GM10248 (cell line): ENCODE results near the gene SDCCAG8.

Experiments used
- CTCF ChIA-PET: fragments of 300-600 bp; sonication (Branson Sonifier 250); formaldehyde crosslinking; extraction: SDS; loops from one replicate; lab custom pipeline; 2021; ENCODE audit warnings: antibody characterized with exemption; lab: Yijun Ruan, JAX
- POLR2A ChIA-PET: fragments of 350-650 bp; sonication (Branson Sonifier 250); formaldehyde crosslinking; extraction: SDS; loops from one replicate; lab custom pipeline; 2020; ENCODE audit warnings: antibody characterized with exemption; lab: Yijun Ruan, JAX
- DNase-seq: peaks from one replicate; pipeline ENCODE4 v3.0.0; 2012; ENCODE audit errors: extremely low spot score
- TF ChIP-seq, protein P1 (sequence below): IDR thresholded peaks from 2 replicates; pipeline ENCODE4 v1.5.1; 2012; ENCODE audit warnings: mild to moderate bottlenecking, low read depth; ENCODE audit errors: extremely low read depth, missing control alignments, control extremely low read depth

SDCCAG8 gene

DNA sequence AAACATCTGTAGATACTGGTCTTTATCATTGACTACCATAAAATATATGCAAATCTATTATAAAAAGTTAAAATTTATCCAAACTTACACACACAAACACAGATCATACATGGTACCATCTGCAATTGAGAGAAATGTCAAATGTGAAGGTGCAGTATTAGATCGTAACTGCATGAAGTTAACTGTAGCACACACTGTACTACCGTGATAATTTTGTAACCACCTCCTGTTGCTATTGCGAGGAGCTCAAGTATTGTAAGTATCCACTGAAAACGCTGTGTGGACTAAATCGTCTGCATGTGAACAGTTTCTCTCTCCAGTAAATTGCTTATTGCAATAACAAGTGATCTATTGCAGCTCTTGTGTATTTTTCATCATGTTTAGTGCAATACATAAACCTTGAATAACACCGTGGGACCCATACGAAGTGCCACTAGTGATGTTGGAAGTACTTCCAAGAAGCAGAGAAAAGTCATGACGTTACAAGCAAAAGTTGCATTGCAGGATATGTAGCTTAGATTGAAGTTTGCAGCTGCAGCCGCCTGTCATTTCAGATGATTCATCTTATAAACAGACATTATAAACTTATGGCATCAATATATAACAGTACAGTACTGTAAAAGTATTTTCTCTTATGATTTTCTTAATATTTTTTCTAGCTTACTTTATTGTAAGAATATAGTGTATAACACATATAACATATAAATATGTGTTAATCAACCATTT is 172.9 kb downstream of the SDCCAG8 start:
- DNase-seq: no peak
- ChIA-PET CTCF (interaction anchor here (1.0 kb wide), 1 partner anchor 19 kb away, joined by 3 read pairs; no protein-coding TSS in a partner anchor), POLR2A (no interaction called here)
- TF ChIP-seq, protein P1, sequence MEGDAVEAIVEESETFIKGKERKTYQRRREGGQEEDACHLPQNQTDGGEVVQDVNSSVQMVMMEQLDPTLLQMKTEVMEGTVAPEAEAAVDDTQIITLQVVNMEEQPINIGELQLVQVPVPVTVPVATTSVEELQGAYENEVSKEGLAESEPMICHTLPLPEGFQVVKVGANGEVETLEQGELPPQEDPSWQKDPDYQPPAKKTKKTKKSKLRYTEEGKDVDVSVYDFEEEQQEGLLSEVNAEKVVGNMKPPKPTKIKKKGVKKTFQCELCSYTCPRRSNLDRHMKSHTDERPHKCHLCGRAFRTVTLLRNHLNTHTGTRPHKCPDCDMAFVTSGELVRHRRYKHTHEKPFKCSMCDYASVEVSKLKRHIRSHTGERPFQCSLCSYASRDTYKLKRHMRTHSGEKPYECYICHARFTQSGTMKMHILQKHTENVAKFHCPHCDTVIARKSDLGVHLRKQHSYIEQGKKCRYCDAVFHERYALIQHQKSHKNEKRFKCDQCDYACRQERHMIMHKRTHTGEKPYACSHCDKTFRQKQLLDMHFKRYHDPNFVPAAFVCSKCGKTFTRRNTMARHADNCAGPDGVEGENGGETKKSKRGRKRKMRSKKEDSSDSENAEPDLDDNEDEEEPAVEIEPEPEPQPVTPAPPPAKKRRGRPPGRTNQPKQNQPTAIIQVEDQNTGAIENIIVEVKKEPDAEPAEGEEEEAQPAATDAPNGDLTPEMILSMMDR: no peak

DNA sequence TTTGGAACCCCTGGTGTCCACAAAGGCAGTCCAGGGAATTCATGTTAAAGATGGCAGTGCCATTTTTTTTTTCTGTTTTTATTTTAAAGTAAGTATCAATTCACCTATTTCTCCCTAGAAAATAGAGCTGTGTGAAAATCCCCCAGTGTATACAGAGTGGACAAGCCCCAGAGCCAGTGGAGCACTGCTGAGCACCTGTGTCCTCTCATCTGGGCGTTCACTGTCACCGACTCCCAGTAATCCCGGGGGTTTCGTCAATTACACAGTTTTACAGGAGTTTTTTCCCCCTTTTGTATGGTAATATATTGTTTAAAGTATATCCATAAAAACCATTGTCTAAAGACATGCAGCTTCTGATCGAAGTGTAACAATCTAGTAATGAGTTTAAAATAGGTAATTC is 175.8 kb downstream of the SDCCAG8 start:
- TF ChIP-seq, protein P1: no peak
- DNase-seq: no peak
- POLR2A ChIA-PET: no interaction called here
- CTCF ChIA-PET: interaction anchor here (2.6 kb wide), 1 partner anchor 10 kb away, joined by 6 read pairs; no protein-coding TSS in a partner anchor

DNA sequence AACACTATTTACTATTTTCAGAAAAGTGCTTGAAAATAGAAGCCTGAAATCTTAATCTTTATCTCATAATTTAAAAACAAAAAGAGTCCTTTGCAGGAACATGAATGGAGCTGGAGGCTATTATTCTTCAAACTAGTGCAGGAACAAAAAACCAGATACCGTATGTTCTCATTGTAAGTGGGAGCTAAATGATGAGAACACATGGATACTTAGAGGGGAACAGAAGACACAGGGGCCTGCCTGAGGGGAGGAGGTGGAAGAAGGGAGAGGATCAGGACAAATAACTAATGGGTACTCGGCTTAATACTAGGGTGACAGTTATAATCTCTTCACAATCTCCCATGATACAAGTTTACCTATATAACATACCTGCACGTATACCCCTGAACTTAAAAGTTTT is 176.3 kb downstream of the SDCCAG8 start:
- TF ChIP-seq, protein P1: no peak
- DNase-seq: no peak
- ChIA-PET CTCF (interaction anchor here (1.1 to 2.6 kb wide), 2 partner anchors 10 to 16 kb away, joined by 3 to 6 read pairs; no protein-coding TSS in a partner anchor), POLR2A (no interaction called here)

DNA sequence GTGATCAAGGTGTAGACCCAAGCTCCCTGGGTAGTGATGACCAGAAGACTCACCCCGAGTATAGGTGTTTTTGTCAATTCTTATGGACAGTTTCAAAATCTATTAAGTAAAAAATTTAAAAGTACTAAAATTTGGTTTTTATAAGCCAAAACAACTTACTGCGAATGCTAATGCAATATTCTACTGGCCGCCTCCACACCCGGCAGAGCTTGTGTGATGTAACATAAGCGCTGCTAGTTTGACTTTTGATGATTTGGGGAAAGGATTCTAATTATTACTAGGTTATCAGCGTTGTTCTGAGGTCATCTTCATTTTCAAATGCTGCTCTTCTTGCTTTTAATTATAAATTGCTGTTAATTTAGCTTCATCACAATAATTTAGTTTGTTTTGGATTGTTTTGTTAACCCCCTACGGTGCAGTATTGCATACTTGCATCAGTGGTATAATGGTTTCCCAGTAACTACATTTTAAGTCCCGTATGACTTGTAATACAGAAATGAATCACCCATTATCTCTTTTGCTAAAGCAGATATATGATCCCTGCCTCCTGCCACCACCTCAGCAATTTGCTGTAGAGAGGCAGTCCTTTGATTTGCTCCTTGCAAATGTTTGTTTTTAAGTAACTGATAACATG is 178.0 kb downstream of the SDCCAG8 start:
- CTCF ChIA-PET: no interaction called here
- DNase-seq: no peak
- POLR2A ChIA-PET: no interaction called here
- TF ChIP-seq, protein P1: no peak

DNA sequence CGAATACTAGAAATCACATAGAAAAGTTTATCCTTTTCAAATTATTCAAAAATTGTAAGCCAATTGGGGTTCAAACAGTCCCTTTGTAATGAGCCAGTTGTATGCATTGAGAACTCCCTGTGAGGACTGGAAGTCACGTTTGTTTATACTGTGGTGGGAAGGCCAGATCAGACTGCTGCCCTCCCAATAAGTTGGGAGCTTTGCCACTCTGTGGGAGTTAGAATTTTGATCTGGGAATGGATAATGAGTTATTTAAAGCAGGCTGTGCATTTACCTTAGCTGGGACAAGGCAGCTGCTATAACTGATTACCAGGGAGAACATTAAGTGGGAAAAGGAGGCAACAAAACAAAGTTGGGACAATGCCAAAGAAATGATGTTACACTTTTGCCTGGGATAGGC is 178.8 kb downstream of the SDCCAG8 start:
- TF ChIP-seq, protein P1: no peak
- POLR2A ChIA-PET: no interaction called here
- CTCF ChIA-PET: no interaction called here
- DNase-seq: no peak

DNA sequence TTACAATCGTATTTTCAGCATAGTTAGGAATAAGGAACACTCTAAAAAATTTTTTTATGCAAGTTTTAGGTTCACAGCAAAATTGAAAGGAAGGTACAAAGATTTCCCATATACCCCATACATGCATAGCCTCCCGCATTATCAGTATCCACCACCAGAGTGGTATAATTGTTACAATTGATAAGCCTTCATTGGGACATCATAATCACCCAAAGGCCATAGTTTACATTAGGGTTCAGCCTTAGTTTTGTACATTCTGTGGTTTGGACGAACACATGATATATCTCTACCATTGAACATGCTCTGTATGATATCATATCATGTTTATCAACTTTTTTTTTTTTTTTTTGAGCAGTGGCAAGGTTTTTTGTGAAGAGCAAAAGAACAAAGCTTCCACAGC is 180.0 kb downstream of the SDCCAG8 start:
- DNase-seq: no peak
- ChIA-PET CTCF (no interaction called here), POLR2A (no interaction called here)
- TF ChIP-seq, protein P1: no peak
